HG02642 (cell line): ENCODE data around the gene PPP1CA.
"Not testable (repeated sequence)": the region's sequence is repeated elsewhere in the genome, so short reads cannot be mapped to it uniquely, and the experiment has no call there.

ENCODE experiments used
- ATAC-seq: cut with Tn5 transposase; IDR thresholded peaks from one replicate; pipeline ENCODE4 v1.9.1; 2021; ENCODE audit warnings: mild to moderate bottlenecking; ENCODE audit not compliant: unreplicated experiment, poor library complexity

The PPP1CA gene

DNA sequence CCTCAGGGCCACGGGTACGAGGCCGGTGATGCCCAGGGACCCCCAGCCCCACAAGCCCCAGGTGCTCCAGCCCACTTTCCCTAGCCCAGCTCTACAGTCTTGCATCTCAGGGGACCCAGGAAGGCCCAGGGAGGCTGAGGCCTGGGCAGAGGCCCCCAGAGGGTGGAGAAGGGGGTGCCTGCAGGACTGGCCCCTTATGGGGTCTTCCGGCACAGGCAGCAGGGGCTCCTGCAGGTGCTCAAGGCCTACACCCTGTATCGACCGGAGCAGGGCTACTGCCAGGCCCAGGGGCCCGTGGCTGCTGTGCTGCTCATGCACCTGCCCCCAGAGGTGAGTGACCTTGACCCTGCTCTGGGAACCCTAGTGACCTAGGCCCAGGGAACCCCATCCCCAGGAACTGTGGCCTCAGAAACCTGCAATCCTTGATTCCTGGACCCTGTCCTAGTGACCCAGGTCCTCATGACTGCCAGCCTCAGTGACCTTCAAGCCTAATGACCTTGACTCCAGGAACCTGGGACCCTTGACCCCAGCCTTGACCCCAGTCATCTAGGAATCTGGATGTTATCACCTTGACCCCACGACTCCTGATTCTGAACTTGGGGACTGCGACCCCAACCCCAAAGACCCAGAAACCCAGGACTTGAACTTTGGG lies 4.2 kb upstream of the PPP1CA start:
- no peak for ATAC-seq

DNA sequence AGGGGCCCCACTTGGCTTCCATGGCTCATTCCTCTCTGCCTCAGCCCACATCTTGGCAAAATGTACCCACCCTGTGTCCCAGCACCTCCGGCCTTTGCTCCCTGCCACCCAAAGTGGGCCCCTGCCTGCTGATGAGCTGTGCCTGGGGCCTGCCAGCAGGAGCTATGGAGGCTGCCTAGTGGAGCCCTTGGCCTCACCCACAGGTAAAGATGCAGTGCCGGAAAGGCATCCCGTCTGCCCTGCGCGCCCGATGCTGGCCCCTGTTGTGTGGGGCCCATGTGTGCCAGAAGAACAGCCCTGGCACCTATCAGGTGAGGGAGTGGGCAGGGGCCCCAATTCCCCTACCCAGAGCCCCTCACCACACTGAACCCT lies 3.5 kb upstream of the PPP1CA start:
- no peak for ATAC-seq

DNA sequence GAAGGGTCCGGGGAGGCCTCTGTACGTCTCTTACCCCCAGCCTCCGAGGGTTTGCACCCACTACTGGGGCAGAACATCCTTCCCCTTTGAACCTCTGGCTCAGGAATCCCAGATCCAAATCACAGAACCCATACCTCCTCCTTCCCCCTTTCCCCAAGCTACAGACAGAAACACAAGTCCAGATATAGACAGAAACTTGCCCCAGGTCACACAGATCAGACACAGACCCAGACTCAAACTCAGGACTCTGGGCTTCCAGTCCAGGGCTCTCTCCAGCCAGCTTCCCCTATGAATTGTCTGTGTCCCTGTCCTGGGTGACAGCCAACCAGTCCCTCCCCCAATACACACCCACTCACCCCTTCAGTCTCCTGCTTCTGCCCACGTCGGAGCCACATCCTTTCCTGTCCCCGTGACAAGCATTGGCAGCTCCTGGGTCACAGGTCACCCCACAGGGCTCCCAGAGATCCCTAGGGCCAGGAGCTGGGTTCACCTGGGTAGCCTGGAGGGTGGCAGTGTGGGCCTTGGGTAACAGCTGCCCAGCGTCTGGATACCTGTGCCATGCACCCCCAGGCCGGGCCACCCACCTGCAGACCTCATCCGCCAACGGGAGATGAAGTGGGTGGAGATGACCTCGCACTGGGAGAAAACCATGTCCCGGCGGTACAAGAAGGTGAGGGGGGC lies 3.0 kb upstream of the PPP1CA start:
- ATAC-seq, result no peak

DNA sequence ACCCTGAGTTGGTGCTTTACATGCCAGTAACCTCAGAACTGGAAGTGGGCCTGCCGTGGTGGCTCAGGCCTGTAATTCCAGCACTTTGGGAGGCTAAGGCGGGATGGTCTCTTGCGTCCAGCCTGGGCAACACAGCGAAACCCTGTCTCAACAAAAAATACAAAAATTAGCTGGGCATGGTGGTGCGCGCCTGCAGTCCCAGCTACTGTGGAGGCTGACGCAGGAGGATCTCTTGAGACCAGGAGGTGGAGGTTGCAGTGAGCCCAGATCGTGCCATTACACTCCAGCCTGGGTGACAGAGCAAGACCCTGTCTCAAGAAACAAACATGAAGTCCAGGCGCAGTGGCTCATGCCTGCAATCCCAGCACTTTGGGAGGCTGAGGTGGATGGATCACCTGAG lies 1.4 kb upstream of the PPP1CA start:
- not testable (repeated sequence) for ATAC-seq

DNA sequence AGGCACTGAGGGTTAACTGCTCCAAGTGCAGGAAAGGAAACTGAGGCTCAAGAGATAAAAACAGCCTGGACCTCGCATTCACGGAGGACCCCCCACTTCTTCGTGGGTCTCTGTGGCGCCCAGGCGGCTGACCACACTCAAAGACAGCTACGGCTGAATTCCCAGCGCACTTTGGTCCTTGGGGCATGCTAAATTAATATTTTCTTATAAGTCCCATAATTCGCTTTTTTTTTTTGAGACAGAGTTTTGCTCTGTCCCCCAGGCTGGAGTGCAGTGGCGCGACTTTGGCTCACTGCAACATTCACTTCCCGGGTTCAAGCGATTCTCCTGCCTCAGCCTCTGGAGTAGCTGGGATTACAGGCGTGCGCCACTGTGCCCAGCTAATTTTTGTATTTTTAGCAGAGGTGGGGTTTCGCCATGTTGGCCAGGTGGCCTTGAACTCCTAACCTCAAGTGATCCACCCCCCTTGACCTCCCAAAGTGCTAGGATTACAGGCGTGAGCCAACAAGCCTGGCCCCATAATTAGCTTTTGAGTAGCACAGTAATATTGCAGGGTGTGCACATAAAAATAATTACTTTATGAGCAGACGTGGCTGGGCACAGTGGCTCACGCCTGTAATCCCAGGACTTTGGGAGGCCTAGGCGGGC lies 658 bp upstream of the PPP1CA start:
- ATAC-seq, result not testable (repeated sequence)

DNA sequence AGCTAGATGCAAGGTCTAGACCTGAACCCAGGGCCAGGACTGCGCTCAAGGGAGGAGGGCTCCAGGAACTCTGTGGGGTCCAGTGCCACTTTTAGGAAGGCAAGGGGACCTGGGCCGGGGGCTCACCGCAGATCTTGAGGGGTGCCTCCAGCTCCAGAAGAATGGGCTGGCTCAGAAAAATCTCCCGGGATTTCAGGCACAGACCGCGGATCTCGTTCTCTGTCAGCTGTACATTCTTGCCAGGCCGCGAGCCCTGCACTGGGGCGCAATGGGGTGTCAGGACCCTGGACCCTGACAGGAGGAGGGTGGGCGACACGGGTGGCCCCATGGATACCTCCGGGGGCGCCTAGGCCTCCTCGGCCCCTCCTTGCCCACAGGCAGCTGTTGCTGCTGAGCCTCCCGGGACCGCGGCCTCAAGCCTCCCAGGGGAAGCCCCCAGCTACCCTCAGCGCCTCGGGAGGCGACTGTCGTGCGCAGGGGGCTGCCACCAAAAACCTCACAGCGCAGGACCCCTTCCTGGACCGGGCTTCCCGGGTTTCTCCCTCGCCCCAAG lies 640 bp downstream of the PPP1CA start:
- peak; percentile 29 for ATAC-seq

DNA sequence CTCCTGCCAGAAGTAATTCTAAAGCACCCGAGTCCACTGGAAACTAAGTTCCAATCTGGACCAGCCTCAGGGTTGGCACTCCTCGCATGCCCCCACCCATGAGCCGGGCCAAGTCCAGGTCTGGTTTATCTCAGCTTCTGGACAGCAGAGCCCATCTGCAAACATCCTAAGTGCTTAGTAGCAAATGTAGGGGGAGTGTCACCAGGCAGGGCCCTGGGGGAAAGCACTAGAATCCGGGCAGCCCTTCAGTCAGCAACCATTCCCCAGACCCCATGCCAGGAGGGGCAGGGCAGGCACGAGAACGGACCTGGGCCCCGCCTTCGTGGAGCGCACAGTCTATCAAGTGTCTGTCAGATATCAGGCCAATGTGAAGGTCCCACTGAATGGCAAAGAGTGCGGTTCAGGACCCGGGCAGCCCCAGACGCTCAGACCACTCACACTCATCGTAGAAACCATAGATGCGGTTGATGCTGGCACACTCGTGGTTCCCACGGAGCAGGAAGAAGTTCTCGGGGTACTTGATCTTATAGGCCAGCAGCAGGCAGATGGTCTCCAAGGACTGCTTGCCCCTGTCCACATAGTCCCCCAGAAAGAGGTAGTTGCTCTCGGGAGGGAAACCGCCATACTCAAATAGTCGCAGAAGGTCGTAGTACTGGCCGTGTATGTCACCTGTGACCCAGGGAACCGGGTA lies 1.3 kb downstream of the PPP1CA start:
- ATAC-seq, result no peak

DNA sequence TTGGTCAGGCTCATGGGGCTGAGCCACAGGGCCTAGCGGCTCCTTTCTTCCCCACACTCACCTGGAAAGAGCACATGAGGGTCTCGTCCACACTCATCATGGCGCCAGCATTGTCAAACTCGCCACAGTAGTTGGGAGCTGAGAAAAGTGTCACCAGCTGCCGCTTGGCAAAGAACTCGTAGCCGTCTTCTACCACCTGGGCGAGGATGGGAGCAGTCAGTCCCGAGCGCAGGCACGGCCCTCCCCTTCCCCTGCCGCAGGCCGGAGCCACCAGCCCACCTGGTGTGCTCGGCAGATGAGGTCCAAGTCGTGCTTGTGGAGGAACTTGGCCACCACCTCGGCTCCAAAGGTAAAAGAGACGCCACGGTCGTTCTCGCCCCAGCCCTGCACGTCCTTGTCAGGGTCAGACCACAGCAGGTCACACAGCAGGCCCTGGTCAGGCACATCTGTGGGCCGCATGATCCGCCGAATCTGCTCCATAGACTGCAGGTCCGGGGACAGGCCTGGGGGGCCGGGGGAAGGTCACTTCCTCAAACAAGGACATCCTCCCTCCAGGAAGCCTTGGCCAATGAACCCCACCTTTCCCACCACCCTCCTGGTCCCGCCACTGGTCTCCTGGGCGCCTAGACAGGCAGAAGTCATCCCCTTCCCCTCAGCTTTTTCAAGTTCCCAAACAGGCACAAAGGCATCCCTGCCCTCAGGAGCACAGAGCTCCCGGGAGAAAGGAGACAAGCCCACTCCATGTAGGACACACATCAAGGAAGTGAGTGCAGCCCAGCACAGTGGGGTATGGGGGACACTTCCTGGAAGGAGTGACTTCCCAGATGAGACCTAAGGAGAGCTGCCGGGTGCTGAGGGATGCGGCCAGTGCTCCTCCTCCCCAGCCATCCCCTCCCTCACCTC lies 2.7 kb downstream of the PPP1CA start:
- no peak for ATAC-seq

DNA sequence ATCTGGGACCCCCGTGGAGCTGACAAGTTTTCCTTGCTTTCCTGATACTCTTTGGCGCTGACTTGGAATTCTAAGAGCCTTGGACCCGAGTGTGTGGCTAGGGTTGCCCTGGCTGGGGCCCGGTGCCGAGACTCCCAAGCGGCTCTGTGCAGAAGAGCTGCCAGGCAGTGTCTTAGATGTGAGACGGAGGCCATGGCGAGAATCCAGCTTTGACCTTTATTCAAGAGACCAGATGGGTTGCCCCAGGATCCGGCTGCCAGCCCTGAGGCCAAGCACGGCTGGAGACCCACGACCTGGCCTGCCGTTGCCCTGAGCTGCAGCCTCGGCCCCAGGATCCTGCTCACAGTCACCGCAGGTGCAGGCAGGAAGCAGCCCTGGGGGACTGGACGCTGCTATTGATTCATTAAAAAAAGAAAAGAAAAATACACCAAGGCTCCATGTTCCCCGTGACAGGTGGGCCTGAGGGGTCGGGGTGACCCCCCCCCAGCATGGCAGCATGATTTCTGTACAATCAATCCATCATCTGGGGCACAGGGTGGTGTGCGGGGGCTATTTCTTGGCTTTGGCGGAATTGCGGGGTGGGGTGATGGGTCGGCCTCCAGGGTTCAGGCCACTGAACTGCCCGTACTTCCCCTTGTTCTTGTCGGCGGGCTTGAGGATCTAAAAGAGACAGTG lies 3.5 kb downstream of the PPP1CA start:
- ATAC-seq, result no peak

DNA sequence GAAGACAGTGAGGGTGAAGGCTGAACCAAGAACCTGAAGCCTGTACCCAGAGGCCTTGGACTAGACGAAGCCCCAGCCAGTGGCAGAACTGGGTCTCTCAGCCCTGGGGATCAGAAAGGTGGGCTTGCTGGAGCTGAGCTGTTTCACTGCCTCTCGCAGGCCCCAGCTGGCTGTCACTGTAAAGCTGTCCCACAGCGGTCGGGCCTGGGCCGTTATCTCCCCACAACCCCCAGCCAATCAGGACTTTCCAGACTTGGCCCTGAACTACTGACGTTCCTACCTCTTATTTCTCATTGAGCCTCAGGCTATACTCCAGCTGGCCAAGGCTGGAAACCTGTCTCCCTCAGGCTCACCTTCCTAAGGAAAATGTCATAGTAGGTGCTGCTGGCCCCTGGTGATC lies 4.1 kb downstream of the PPP1CA start:
- ATAC-seq, result no peak

DNA sequence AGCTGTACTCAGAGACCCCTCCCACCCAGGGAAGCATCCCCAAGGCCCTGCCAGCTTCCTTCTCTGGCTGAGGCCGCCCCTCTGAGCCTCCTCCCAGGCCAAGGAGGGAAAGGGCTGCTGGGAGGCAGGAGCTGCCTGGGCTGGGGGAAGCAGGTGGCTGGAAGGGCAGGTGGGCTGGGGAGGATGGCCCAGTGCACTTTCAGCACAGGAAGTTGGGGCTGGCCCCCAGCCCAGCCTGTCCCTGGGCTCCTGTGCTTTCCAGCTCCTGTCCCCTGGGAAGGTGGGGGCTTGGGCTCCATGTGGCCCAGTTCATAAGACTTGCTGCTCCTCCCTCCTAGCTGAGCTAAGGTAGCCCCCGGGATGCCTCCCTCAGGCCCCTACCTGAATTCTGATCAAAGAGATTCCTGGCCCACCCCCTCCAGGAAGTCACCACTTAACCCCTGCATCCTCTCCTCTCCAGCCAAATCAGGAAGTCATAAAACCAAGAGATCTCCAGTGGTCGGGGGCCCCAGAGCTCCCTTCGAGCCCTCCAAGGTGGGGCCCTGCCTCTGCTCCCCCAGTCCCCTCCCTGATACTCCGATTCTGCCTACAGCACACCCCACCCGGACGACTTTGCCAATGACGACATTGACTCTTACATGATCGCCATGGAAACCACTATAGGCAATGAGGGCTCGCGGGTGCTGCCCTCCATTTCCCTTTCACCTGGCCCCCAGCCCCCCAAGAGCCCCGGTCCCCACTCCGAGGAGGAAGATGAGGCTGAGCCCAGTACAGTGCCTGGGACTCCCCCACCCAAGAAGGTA lies 4.9 kb downstream of the PPP1CA start:
- ATAC-seq, result no peak

DNA sequence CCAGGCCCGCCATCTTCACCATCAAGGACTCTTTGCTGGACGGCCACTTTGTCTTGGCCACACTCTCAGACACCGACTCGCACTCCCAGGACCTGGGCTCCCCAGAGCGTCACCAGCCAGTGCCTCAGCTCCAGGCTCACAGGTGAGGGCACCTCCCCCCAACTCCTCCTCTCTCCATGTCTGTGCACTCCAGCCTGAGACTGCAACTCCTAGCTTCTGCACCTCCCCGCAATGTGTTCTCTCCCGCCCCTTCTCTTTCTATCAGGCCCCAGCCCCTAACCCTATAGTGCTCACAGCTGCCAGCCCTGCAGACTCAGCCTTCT lies 5.4 kb downstream of the PPP1CA start:
- no peak for ATAC-seq

DNA sequence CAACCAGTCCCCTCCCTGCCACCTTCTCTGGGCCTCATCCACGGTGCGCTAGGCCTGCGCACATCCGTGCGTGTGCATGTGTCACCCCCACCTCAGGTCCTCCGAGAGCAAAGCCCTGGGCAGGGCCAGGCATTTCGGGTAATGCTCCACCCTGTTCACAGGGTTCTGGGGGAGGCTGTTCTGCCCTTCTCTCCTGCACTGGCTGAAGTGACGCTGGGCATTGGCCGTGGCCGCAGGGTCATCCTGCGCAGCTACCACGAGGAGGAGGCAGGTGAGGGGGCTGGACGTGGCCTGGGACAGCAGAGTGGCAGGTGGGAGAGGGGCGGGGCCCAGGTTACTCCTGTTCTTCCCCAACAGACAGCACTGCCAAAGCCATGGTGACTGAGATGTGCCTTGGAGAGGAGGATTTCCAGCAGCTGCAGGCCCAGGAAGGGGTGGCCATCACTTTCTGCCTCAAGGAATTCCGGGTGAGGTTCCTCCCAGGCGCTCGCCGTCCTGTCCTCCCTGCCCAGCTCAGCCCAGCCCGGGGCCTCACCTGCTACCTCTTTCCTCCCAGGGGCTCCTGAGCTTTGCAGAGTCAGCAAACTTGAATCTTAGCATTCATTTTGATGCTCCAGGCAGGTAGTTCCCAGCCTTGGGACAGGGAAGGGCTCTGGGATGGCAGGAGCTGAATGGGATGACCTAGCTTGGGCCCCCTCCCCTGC lies 6.0 kb downstream of the PPP1CA start:
- ATAC-seq, result no peak

DNA sequence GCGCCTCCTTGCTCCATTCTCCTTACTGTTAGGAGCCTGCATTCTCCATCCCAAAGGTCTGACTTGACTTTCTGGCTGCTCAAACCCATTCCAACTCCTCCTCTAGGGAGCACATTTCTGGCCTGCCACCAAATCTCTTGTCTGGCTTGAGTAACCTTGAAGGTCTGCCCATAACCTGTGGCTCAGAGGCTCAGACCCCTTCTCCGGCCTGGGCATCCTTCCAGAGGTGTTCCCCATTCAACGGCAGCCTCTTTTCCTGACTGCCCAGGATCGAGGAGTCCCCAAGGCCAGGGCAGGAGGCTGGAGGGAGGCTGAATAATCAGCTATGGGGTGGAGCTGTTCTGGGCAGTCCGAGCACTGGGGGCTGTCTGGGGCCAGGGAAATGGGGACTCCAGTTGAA lies 7.7 kb downstream of the PPP1CA start:
- ATAC-seq, result no peak

DNA sequence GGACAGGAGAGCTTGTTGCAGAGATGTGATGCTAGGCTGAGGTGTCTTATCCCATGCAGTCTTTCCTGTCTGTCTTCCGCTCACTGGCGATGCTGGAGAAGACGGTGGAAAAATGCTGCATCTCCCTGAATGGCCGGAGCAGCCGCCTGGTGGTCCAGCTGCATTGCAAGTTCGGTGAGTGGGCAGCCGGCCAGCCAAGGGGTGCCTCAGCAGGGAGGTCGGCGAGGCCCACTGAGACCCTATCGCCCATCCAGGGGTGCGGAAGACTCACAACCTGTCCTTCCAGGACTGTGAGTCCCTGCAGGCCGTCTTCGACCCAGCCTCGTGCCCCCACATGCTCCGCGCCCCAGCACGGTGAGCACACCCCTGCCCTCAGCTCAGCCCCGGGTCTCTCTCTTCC lies 8.2 kb downstream of the PPP1CA start:
- ATAC-seq, result no peak

DNA sequence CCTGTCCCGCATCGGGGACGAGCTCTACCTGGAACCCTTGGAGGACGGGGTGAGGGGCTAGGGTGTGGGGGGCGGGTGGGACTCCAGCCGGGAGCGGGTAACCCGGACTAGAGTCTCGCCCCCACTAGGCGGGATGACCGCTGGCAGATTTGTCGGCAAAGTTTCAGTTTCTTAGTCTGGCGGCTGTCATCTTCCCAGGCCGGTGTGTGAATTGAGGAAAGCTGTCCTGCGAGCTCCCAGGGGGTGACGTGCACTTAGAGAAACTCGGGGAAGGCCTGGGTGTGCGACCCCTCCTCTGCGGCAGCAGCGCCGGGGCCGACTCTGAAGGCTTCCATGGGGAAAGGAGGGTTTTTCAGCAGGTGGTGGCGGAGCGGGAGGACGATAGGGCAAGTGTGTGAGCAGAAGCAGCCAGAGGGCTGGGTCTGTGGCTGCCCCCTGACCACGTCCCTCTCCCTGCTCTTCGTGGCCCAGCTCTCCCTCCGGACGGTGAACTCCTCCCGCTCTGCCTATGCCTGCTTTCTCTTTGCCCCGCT lies 9.4 kb downstream of the PPP1CA start:
- no peak for ATAC-seq

DNA sequence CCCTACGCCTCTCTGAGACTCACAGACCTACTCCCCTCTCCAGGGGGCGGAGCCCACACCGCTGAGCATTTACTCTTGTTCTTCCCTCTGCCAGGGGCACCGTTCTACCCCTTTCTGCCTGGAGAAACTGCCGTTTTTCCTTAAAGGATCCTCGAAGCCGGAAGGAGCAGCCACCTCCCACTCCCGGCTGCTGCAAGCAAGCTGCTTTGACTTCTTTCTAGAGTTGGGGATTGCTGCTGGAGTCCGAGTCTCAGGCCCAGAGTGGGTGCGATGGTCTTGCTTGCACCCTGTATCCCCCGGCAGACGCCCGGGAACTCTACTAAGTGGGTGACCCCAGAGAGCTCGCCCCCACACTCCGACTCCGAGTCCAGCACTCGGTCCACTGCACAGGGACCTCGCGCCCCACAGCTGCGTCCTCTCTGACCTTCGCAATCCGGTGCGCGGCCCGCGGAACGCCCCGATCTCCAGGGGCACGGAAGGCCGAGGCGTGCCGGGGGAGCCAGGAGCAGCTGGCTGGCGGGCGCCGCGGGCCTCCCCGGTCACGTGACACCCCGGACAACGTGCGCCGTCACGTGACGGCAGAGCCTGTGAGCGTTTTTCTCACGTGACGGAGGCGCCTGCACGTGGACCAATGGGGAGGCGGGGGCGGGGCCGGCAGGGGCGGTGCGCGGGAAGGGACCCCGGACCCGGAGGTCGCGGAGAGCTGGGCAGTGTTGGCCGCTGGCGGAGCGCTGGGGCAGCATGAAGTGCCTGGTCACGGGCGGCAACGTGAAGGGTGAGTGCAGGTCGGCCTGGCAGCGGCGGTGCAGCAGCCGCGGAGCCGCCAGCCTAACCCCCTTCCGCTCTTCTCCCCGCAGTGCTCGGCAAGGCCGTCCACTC lies 10.1 kb downstream of the PPP1CA start, which contains the start of gene RAD9A:
Gene RAD9A (plus strand): TSS at position 683 of the 879 bp plus-strand sequence. CDS start 59 bp downstream, at position 742.
- peak; percentile 78 for ATAC-seq
